ENCODE data around the gene ABI1. TPM values are rescaled to one million over a fixed set of nuclear protein-coding genes. Genes with fewer than 3 reads are reported as not detected.

The ABI1 gene
- total RNA-seq, 2 experiments from 2014 or later = 62.4 to 76.9 TPM

DNA sequence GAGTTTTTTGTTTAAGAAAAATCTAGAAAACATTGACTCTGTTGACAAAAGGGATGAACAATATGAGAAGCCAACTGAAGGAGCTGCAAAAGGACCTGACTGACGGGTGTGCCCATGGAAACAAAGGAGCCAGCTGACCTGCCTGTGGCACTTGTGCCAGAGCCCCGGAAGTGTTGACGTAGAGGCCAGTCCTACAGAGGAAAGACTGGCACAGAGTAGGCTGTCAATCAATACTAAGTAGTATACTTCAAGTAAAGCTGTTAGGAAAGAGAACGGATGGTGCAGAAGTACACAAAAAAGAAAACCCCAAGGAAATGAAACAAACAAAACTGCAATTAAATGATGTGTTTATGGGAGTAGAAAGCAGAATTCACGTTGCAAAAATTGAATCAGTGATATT lies 19.0 kb upstream of the ABI1 start:
- H4K20me1 ChIP-seq (ENCODE audit: insufficient read depth, low read length) = no peaks in the 10 kb centered on the region
- no peak overlapping the region for H3K27ac ChIP-seq (ENCODE audit: low read depth, low read length, poor library complexity, severe bottlenecking)
- H2AFZ ChIP-seq (ENCODE audit: low read length) = peak overlapping the region; percentile 69
- no peaks in the 10 kb centered on the region for H3K36me3 ChIP-seq (ENCODE audit: insufficient read depth, low read length)
- DNase-seq (ENCODE audit: low spot score) = peak; percentile 17
- ChIA-PET CTCF (ENCODE audit: unreplicated experiment) (interaction anchor here (0.6 kb wide), 1 partner anchor 154 kb away, joined by 3 read pairs; no protein-coding TSS in a partner anchor), POLR2A (interaction anchor here (0.9 kb wide), 1 partner anchor 15 kb away, joined by 3 read pairs; no protein-coding TSS in a partner anchor)
- H3K9me2 ChIP-seq (ENCODE audit: insufficient read depth, low read length) = no peaks in the 10 kb centered on the region
- no TSS peak for BruUV-seq (replicated peaks)
- H3K4me1 ChIP-seq (ENCODE audit: insufficient read depth, low read length, poor library complexity, severe bottlenecking) = peaks cover 5% of the 10 kb centered on the region
- no peaks in the 10 kb centered on the region for H3K79me2 ChIP-seq (ENCODE audit: insufficient read depth, low read depth, low read length)
- no peak overlapping the region for H3K4me3 ChIP-seq (ENCODE audit: low read depth, low read length, poor library complexity, severe bottlenecking)
- no peak for TF ChIP-seq EZH2phosphoT487 (IDR thresholded peaks at IDR 0.05; ENCODE audit: borderline replicate concordance, low read depth, low read length)
- TF ChIP-seq, protein P1, sequence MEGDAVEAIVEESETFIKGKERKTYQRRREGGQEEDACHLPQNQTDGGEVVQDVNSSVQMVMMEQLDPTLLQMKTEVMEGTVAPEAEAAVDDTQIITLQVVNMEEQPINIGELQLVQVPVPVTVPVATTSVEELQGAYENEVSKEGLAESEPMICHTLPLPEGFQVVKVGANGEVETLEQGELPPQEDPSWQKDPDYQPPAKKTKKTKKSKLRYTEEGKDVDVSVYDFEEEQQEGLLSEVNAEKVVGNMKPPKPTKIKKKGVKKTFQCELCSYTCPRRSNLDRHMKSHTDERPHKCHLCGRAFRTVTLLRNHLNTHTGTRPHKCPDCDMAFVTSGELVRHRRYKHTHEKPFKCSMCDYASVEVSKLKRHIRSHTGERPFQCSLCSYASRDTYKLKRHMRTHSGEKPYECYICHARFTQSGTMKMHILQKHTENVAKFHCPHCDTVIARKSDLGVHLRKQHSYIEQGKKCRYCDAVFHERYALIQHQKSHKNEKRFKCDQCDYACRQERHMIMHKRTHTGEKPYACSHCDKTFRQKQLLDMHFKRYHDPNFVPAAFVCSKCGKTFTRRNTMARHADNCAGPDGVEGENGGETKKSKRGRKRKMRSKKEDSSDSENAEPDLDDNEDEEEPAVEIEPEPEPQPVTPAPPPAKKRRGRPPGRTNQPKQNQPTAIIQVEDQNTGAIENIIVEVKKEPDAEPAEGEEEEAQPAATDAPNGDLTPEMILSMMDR (conservative IDR thresholded peaks at IDR 0.05; ENCODE audit: low read length) = no peak
- intact Hi-C loops (cut with micrococcal nuclease; ENCODE audit: unreplicated experiment) = loop anchor here (5.0 kb wide), 2 partner anchors 197 to 272 kb away; no protein-coding TSS in a partner anchor
- no peaks in the 10 kb centered on the region for H3K9me3 ChIP-seq (ENCODE audit: low read length)
- no peak overlapping the region for H3K4me2 ChIP-seq (ENCODE audit: low read length)

DNA sequence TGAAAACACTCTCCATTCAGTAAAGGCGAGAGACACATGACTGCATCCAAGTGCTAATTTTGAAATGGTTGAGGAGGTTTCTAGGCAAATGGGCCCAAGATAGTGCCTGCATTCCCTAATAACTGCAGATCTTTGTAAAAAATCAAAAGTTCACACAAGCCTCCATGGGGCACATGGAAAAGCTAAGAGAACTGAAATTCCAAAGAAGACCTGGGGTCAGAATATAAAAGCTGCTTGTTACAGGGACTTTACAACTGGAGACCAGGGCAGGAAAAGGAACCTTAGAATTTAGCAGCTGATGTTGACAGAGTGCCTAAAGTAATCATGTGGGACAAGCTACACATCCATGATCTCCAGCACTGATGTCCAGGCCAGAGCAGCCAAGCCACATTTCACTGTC lies 10.0 kb upstream of the ABI1 start:
- CTCF ChIA-PET (ENCODE audit: unreplicated experiment) = interaction anchor here (0.6 kb wide), 1 partner anchor 793 kb away, joined by 3 read pairs; no protein-coding TSS in a partner anchor
- Histone ChIP-seq H3K4me3 (ENCODE audit: low read depth, low read length, poor library complexity, severe bottlenecking) (no peak overlapping the region), H2AFZ (ENCODE audit: low read length) (no peak overlapping the region), H3K4me1 (ENCODE audit: insufficient read depth, low read length, poor library complexity, severe bottlenecking) (peaks cover 11% of the 10 kb centered on the region), H3K36me3 (ENCODE audit: insufficient read depth, low read length) (no peaks in the 10 kb centered on the region), H3K27ac (ENCODE audit: low read depth, low read length, poor library complexity, severe bottlenecking) (no peak overlapping the region), H3K4me2 (ENCODE audit: low read length) (no peak overlapping the region), H4K20me1 (ENCODE audit: insufficient read depth, low read length) (no peaks in the 10 kb centered on the region), H3K9me3 (ENCODE audit: low read length) (no peaks in the 10 kb centered on the region), H3K9me2 (ENCODE audit: insufficient read depth, low read length) (no peaks in the 10 kb centered on the region), H3K79me2 (ENCODE audit: insufficient read depth, low read depth, low read length) (no peaks in the 10 kb centered on the region)
- intact Hi-C loops (cut with micrococcal nuclease; ENCODE audit: unreplicated experiment) = no loop called here
- no TSS peak for BruUV-seq (replicated peaks)
- TF ChIP-seq, protein P1 (conservative IDR thresholded peaks at IDR 0.05; ENCODE audit: low read length) = no peak
- no peak for TF ChIP-seq EZH2phosphoT487 (IDR thresholded peaks at IDR 0.05; ENCODE audit: borderline replicate concordance, low read depth, low read length)
- no peak for DNase-seq (ENCODE audit: low spot score)
- POLR2A ChIA-PET = interaction anchor here (0.7 to 1.2 kb wide), 2 partner anchors 9 to 897 kb away, joined by 3 to 4 read pairs; partner anchors contain the start of gene ABI1

DNA sequence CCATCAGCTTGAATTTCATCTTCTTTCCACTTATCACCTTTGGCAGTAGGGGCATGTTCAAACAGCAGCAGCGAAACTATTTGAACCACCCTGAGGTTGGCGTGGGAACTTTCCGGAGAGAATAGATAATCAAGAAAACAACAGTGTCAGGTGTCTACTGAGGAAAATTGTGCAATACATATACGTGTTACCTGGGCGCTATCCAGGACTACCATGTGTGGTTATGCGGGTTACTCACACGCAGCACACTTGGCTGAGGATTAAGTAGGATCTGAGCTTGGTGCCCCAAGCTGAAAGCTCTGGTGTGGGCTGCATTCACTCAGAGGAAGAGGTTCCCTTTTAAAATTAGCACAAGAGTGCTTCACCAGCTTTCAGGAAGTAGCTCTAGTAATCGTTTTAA lies 8.8 kb upstream of the ABI1 start:
- Histone ChIP-seq H4K20me1 (ENCODE audit: insufficient read depth, low read length) (no peaks in the 10 kb centered on the region), H3K9me3 (ENCODE audit: low read length) (no peaks in the 10 kb centered on the region), H3K9me2 (ENCODE audit: insufficient read depth, low read length) (no peaks in the 10 kb centered on the region), H3K4me3 (ENCODE audit: low read depth, low read length, poor library complexity, severe bottlenecking) (no peak overlapping the region), H3K27ac (ENCODE audit: low read depth, low read length, poor library complexity, severe bottlenecking) (no peak overlapping the region), H3K36me3 (ENCODE audit: insufficient read depth, low read length) (no peaks in the 10 kb centered on the region), H3K79me2 (ENCODE audit: insufficient read depth, low read depth, low read length) (no peaks in the 10 kb centered on the region), H3K4me1 (ENCODE audit: insufficient read depth, low read length, poor library complexity, severe bottlenecking) (peaks cover 11% of the 10 kb centered on the region), H3K4me2 (ENCODE audit: low read length) (peak overlapping the region; percentile 50), H2AFZ (ENCODE audit: low read length) (peak overlapping the region; percentile 49; the same call in 1 of the 2 replicates)
- POLR2A ChIA-PET = interaction anchor here (0.6 to 1.5 kb wide), 11 partner anchors 8 to 472 kb away, joined by 3 to 9 read pairs (median 3); partner anchors contain the start of gene ABI1
- TF ChIP-seq EZH2phosphoT487 (IDR thresholded peaks at IDR 0.05; ENCODE audit: borderline replicate concordance, low read depth, low read length) = no peak
- TF ChIP-seq, protein P1 (conservative IDR thresholded peaks at IDR 0.05; ENCODE audit: low read length) = no peak
- intact Hi-C loops (cut with micrococcal nuclease; ENCODE audit: unreplicated experiment) = loop anchor here (10.0 kb wide), 1 partner anchor 285 kb away; the partner anchor contains the start of genes MASTL and YME1L1
- no TSS peak for BruUV-seq (replicated peaks)
- CTCF ChIA-PET (ENCODE audit: unreplicated experiment) = no interaction called here
- DNase-seq (ENCODE audit: low spot score) = peak; percentile 45

Measured in OCI-LY7 (cell line).